K562 (cell line): ENCODE results near the gene CAPN10. TPM values are rescaled to one million over a fixed set of nuclear protein-coding genes. Genes with fewer than 3 reads are reported as not detected.

ENCODE experiments used
- ATF1 ChIP-seq, 2 experiments: fragments of 450-650 bp in 1 of 2; IDR thresholded peaks; 2 replicates each; pipeline ENCODE4 v1.6.1; 2016; ENCODE audit warnings: missing compliant biosample characterization in 1 of 2, missing genetic modification characterization in 1 of 2
- CBX8 ChIP-seq: fragments of 200-600 bp; sonication (generic); IDR thresholded peaks from 2 replicates; pipeline ENCODE4 v1.6.1; 2012; ENCODE audit warnings: borderline replicate concordance, mixed run types, low read depth, mild to moderate bottlenecking, moderate library complexity, mixed read lengths, low read length, control low read depth, inconsistent platforms; ENCODE audit not compliant: poor library complexity, severe bottlenecking; ENCODE audit errors: extremely low read depth
- CCNT2 ChIP-seq: IDR thresholded peaks from 2 replicates; pipeline ENCODE4 v1.6.1; 2011; ENCODE audit warnings: borderline replicate concordance, low read depth, mild to moderate bottlenecking, moderate library complexity, mixed read lengths, low read length; ENCODE audit not compliant: insufficient read length; ENCODE audit errors: extremely low read depth
- COPS2 ChIP-seq: fragments of 450-650 bp; conservative IDR thresholded peaks from 2 replicates; pipeline ENCODE4 v1.6.1; 2016; ENCODE audit warnings: mild to moderate bottlenecking, moderate library complexity
- CREB1 ChIP-seq, 2 experiments: sonication (generic) in 1 of 2; formaldehyde crosslinking in 1 of 2; IDR thresholded peaks; 2 replicates each; pipeline versions ENCODE4 v1.6.1 to v1.8.0; 2012 to 2022; ENCODE audit warnings: inconsistent platforms in 1 of 2, mild to moderate bottlenecking in 1 of 2, missing genetic modification reagents in 1 of 2, moderate library complexity in 1 of 2
- CXXC5 ChIP-seq: fragments of 250-450 bp; sonication (Bioruptor Pico); IDR thresholded peaks from 2 replicates; pipeline ENCODE4 v1.8.0; 2022; ENCODE audit warnings: inconsistent platforms, mild to moderate bottlenecking, moderate library complexity
- E2F6 ChIP-seq, 2 experiments: IDR thresholded peaks; 2 replicates each; pipeline ENCODE4 v1.6.1; 2011; ENCODE audit warnings: borderline replicate concordance in 1 of 2, control low read depth in 1 of 2, low read depth in 1 of 2, low read length in 1 of 2, mild to moderate bottlenecking in 1 of 2, mixed read lengths in 1 of 2, moderate library complexity in 1 of 2; ENCODE audit not compliant: insufficient read depth in 1 of 2, insufficient read length in 1 of 2, poor library complexity in 1 of 2, severe bottlenecking in 1 of 2; ENCODE audit errors: extremely low read depth in 1 of 2
- FOXK2 ChIP-seq, 2 experiments: fragments of 450-650 bp; IDR thresholded peaks in 1 of 2; conservative IDR thresholded peaks in 1 of 2; 2 replicates each; pipeline ENCODE4 v1.6.1; 2016; ENCODE audit warnings: low read depth in 2 of 2, mild to moderate bottlenecking in 1 of 2
- HCFC1 ChIP-seq: IDR thresholded peaks from 2 replicates; pipeline ENCODE4 v1.6.1; 2012; ENCODE audit warnings: low read depth, low read length, improper control_type of control experiment
- MTA3 ChIP-seq: fragments of 450-650 bp; formaldehyde crosslinking; IDR thresholded peaks from 2 replicates; pipeline ENCODE4 v1.6.1; 2017; ENCODE audit warnings: mild to moderate bottlenecking, borderline replicate concordance
- POLR2A ChIP-seq: fragments of 450-650 bp; conservative IDR thresholded peaks from 2 replicates; pipeline ENCODE4 v1.6.1; 2016
- RFX1 ChIP-seq: fragments of 450-650 bp; IDR thresholded peaks from 2 replicates; pipeline ENCODE4 v1.6.1; 2016; ENCODE audit warnings: mild to moderate bottlenecking, moderate library complexity
- SAFB2 ChIP-seq: fragments of 200-400 bp; formaldehyde crosslinking; IDR thresholded peaks from 2 replicates; pipeline ENCODE4 v1.6.1; 2018; ENCODE audit warnings: borderline replicate concordance, low read length, low read depth, moderate library complexity; ENCODE audit not compliant: severe bottlenecking
- ZNF76 ChIP-seq: fragments of 250-450 bp; sonication (Bioruptor Pico); IDR thresholded peaks from 2 replicates; pipeline ENCODE4 v1.4.0; 2020; ENCODE audit warnings: mild to moderate bottlenecking, moderate library complexity, borderline replicate concordance
- polyA plus RNA-seq, 8 experiments: library from polyadenylated mRNA; depleted of rRNA in 4 of 8; stranded (reverse) in 5 of 8; unstranded in 3 of 8; fragments of >200 nt; fragmentation: Nextera tagmentation in 2 of 8; fragmentation: Illumina TruSeq in 1 of 8; extraction: Ambion mirVana in 2 of 8; extraction: Trizol in 1 of 8; gene quantifications; 2 replicates each; pipeline versions ENCODE4 v1.2.1 to v1.2.3, GENCODE V29; 2011 to 2014; ENCODE audit warnings: inconsistent platforms in 1 of 8, missing spikeins in 1 of 8
- total RNA-seq, 7 experiments: library from RNA; depleted of rRNA in 6 of 7; stranded (reverse); fragments of >200 nt in 6 of 7; fragmentation: Illumina TruSeq in 2 of 7; extraction: Trizol in 2 of 7; gene quantifications; 2 replicates each; pipeline versions ENCODE4 v1.2.1 to v1.2.3, GENCODE V29; 2011 to 2021; ENCODE audit warnings: low replicate concordance in 1 of 7
- TF ChIP-seq, protein P1 (sequence below): sonication (generic); formaldehyde crosslinking; IDR thresholded peaks from 2 replicates; pipeline ENCODE4 v1.8.1; 2023; ENCODE audit warnings: mild to moderate bottlenecking, missing genetic modification reagents, moderate library complexity
- TF ChIP-seq, protein P2 (sequence below), 2 experiments: fragments of 450-650 bp; conservative IDR thresholded peaks; 2 replicates each; pipeline ENCODE4 v1.6.1; 2017; ENCODE audit warnings: mild to moderate bottlenecking in 2 of 2, moderate library complexity in 2 of 2
- TF ChIP-seq, protein P3 (sequence below): fragments of 250-450 bp; sonication (Bioruptor Pico); IDR thresholded peaks from 2 replicates; pipeline ENCODE4 v1.4.0; 2020
- TF ChIP-seq, protein P4 (sequence below): fragments of 200-800 bp; sonication (Bioruptor generic); IDR thresholded peaks from 2 replicates; pipeline ENCODE4 v1.6.1; 2017; ENCODE audit warnings: missing genetic modification characterization, missing compliant biosample characterization

The CAPN10 gene
- total and polyA plus RNA-seq, 9 of the 15 experiments (the other 6 are each of a cell fraction or from before 2014, with no cell fraction given), result 0.08 to 26.1 (median 8.4) TPM

GRCh38 chr2:240586198-240586918 is at the start of gene CAPN10 (continued):
- peak; percentile 38; the same call in 1 of the 2 replicates for TF ChIP-seq ATF1 (CRISPR knock-in tag; IDR thresholded peaks at IDR 0.05)
- TF ChIP-seq ATF1 (tag; IDR thresholded peaks at IDR 0.05), result peak; percentile 93
- no peak for TF ChIP-seq COPS2
- TF ChIP-seq CBX8, result no peak
- TF ChIP-seq CCNT2, result peak; percentile 14
- TF ChIP-seq, protein P1, sequence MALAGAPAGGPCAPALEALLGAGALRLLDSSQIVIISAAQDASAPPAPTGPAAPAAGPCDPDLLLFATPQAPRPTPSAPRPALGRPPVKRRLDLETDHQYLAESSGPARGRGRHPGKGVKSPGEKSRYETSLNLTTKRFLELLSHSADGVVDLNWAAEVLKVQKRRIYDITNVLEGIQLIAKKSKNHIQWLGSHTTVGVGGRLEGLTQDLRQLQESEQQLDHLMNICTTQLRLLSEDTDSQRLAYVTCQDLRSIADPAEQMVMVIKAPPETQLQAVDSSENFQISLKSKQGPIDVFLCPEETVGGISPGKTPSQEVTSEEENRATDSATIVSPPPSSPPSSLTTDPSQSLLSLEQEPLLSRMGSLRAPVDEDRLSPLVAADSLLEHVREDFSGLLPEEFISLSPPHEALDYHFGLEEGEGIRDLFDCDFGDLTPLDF (CRISPR knock-in tag), result 0 out of 2 replicates have a peak, but pooled peaks have one; percentile 21
- TF ChIP-seq RFX1, result peak; percentile 40; the same call in 1 of the 2 replicates
- peak; percentile 79 for TF ChIP-seq POLR2A
- TF ChIP-seq, protein P2, sequence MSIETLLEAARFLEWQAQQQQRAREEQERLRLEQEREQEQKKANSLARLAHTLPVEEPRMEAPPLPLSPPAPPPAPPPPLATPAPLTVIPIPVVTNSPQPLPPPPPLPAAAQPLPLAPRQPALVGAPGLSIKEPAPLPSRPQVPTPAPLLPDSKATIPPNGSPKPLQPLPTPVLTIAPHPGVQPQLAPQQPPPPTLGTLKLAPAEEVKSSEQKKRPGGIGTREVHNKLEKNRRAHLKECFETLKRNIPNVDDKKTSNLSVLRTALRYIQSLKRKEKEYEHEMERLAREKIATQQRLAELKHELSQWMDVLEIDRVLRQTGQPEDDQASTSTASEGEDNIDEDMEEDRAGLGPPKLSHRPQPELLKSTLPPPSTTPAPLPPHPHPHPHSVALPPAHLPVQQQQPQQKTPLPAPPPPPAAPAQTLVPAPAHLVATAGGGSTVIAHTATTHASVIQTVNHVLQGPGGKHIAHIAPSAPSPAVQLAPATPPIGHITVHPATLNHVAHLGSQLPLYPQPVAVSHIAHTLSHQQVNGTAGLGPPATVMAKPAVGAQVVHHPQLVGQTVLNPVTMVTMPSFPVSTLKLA (conservative IDR thresholded peaks at IDR 0.05), result peak; percentile 71 to 83; a peak in 3 of 4 replicates
- TF ChIP-seq CREB1 (IDR thresholded peaks at IDR 0.05), result peak; percentile 79
- TF ChIP-seq CREB1 (CRISPR knock-in tag; IDR thresholded peaks at IDR 0.05), result peak; percentile 85
- TF ChIP-seq, protein P3, sequence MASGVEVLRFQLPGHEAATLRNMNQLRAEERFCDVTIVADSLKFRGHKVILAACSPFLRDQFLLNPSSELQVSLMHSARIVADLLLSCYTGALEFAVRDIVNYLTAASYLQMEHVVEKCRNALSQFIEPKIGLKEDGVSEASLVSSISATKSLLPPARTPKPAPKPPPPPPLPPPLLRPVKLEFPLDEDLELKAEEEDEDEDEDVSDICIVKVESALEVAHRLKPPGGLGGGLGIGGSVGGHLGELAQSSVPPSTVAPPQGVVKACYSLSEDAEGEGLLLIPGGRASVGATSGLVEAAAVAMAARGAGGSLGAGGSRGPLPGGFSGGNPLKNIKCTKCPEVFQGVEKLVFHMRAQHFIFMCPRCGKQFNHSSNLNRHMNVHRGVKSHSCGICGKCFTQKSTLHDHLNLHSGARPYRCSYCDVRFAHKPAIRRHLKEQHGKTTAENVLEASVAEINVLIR (CRISPR knock-in tag), result 0 out of 2 replicates have a peak, but pooled peaks have one; percentile 36
- peak; percentile 96 for TF ChIP-seq HCFC1
- TF ChIP-seq ZNF76 (CRISPR knock-in tag), result peak; percentile 56; the same call in 1 of the 2 replicates
- peak; percentile 89 for TF ChIP-seq CXXC5 (CRISPR knock-in tag)
- TF ChIP-seq E2F6 (IDR thresholded peaks at IDR 0.05; ENCODE audit: borderline replicate concordance in 1 of 2, extremely low read depth in 1 of 2, insufficient read depth in 1 of 2, insufficient read length in 1 of 2, low read depth in 1 of 2, low read length in 1 of 2, poor library complexity in 1 of 2, severe bottlenecking in 1 of 2), result peak in 1 of 2 experiments; percentile 49
- TF ChIP-seq, protein P4, sequence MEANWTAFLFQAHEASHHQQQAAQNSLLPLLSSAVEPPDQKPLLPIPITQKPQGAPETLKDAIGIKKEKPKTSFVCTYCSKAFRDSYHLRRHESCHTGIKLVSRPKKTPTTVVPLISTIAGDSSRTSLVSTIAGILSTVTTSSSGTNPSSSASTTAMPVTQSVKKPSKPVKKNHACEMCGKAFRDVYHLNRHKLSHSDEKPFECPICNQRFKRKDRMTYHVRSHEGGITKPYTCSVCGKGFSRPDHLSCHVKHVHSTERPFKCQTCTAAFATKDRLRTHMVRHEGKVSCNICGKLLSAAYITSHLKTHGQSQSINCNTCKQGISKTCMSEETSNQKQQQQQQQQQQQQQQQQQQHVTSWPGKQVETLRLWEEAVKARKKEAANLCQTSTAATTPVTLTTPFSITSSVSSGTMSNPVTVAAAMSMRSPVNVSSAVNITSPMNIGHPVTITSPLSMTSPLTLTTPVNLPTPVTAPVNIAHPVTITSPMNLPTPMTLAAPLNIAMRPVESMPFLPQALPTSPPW (CRISPR knock-in tag), result peak; percentile 55
- TF ChIP-seq FOXK2 (conservative IDR thresholded peaks at IDR 0.05 in 1 of 2, IDR thresholded peaks at IDR 0.05 in 1 of 2; ENCODE audit: low read depth in 2 of 2), result peak in 1 of 2 experiments; percentile 63; a peak in 2 of 4 replicates
- TF ChIP-seq MTA3, result no peak
- TF ChIP-seq SAFB2, result no peak
